Thyroid gland (tissue), 4 donors: ENCODE data around the gene SLC11A2.

Experiments
- CTCF ChIP-seq, 6 experiments: fragments of 200-600 bp in 3 of 6; fragments of 450-650 bp in 3 of 6; sonication (generic) in 3 of 6; IDR thresholded peaks; one replicate each; pipeline ENCODE4 v1.5.1; 2016 to 2019; ENCODE audit warnings: antibody characterized with exemption in 6 of 6, mild to moderate bottlenecking in 2 of 6, inconsistent platforms in 1 of 6, moderate library complexity in 1 of 6
- POLR2A ChIP-seq, 2 donors: fragments of 450-650 bp; IDR thresholded peaks; one replicate each; pipeline ENCODE4 v1.6.1; 2017; ENCODE audit warnings: antibody characterized with exemption in 2 of 2, mild to moderate bottlenecking in 2 of 2, moderate library complexity in 1 of 2

- no peak for TF ChIP-seq CTCF (IDR thresholded peaks at IDR 0.05)
- TF ChIP-seq POLR2A (IDR thresholded peaks at IDR 0.05), result no peak
These were observed 36.6 kb upstream of the SLC11A2 start for GRCh38 chr12:51062631-51063397.
